Epidermal melanocyte (primary cell): ENCODE results near the gene MIPOL1.
"Not testable (repeated sequence)": the region's sequence is repeated elsewhere in the genome, so short reads cannot be mapped to it uniquely, and the experiment has no call there.

Source experiments
- DNase-seq: peaks from one replicate; pipeline ENCODE4 v3.0.0; 2011; ENCODE audit warnings: low spot score; ENCODE audit not compliant: insufficient read length

Gene MIPOL1, protein sequence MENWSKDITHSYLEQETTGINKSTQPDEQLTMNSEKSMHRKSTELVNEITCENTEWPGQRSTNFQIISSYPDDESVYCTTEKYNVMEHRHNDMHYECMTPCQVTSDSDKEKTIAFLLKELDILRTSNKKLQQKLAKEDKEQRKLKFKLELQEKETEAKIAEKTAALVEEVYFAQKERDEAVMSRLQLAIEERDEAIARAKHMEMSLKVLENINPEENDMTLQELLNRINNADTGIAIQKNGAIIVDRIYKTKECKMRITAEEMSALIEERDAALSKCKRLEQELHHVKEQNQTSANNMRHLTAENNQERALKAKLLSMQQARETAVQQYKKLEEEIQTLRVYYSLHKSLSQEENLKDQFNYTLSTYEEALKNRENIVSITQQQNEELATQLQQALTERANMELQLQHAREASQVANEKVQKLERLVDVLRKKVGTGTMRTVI

GRCh38 chr14:37197421-37198272 is at the start of gene MIPOL1:
MIPOL1 (plus strand) TSS chr14:37197937; CDS start chr14:37247889, 49,952 bp downstream.
- peak; percentile 83 for DNase-seq

DNA sequence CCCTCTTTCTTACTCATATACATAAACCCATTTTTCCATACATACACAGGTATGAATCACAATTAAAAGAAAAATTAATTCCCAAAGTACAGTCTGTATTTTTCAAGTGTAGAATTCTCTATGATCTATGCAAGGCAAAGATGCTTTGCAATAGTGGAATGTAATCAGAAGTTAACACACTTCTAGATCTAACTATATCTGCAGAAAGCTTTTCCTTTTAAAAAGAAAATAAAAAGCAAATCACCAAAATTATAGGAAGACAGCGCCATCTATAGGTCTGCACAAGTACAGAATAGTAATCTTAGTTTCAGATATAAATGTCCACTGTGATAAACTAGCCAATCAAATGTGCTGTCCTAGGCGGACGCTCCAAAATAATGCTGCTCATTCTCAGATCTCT is 47.3 kb upstream of the MIPOL1 start:
- DNase-seq = no peak

DNA sequence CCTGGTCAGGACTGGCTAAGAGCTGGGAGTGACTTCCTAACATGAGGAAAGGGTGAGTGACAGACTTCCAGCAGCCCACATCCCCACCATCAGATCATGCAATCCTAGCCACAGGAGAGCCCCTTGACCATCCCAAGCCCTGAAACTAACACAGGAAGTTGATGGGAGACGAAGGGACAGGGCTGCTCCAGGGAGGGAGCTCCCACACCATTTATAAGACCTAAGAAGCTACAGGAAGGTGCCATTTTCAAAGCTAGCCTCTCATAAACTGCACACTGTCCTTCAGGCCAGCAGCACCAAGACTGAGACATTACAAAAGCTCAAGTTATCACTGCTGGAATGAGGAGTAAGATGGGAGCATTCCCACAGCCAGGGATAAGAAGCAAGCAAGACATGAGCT is 44.7 kb upstream of the MIPOL1 start:
- DNase-seq = no peak

- DNase-seq = no peak
These were observed 44.3 kb upstream of the MIPOL1 start for GRCh38 chr14:37153483-37153882.

- no peak for DNase-seq
These were observed 39.8 kb upstream of the MIPOL1 start for GRCh38 chr14:37157987-37158386.

GRCh38 chr14:37162307-37162706 is 35.4 kb upstream of the MIPOL1 start:
- DNase-seq = not testable (repeated sequence)

GRCh38 chr14:37165794-37166193 is 31.9 kb upstream of the MIPOL1 start:
- DNase-seq = no peak

GRCh38 chr14:37167151-37168047 is 30.3 kb upstream of the MIPOL1 start:
- no peak for DNase-seq

- DNase-seq = no peak
These were observed 29.0 kb upstream of the MIPOL1 start for GRCh38 chr14:37168721-37169120.

DNA sequence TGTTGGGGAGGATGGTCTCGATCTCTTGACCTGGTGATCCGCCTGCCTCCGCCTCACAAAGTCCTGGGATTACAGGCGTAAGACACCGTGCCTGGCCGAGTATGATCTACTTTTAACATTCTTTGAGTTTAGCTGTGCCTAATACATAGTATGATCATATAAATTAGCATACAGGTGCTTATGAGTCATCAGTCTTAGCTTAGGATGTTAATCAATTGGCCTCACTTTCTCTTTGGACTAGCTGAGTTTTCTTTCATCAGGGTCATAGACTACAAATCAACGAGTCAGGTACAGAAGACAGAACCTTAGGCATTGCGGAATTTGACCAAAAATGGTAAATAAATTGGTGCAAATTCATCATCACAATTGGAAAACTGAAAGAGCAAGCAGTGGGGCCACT is 27.5 kb upstream of the MIPOL1 start:
- no peak for DNase-seq

GRCh38 chr14:37170993-37171392 is 26.7 kb upstream of the MIPOL1 start:
- DNase-seq = no peak

DNA sequence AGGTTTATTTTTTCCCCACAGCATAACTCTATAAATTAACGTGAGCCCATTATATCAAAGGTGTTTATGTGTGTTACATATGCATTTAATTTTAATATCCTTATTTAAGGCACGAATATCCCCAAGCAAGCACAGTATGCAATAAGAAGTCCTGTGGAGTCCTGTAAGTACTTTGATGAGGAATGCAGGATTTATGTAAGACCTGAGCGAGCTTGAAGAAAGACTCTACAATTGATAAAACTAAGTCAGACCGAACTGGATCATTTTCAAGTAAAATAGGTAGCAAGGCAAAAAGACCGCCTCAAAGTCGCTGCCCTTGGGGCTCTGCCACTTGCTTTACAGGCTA is 26.1 kb upstream of the MIPOL1 start:
- no peak for DNase-seq

DNA sequence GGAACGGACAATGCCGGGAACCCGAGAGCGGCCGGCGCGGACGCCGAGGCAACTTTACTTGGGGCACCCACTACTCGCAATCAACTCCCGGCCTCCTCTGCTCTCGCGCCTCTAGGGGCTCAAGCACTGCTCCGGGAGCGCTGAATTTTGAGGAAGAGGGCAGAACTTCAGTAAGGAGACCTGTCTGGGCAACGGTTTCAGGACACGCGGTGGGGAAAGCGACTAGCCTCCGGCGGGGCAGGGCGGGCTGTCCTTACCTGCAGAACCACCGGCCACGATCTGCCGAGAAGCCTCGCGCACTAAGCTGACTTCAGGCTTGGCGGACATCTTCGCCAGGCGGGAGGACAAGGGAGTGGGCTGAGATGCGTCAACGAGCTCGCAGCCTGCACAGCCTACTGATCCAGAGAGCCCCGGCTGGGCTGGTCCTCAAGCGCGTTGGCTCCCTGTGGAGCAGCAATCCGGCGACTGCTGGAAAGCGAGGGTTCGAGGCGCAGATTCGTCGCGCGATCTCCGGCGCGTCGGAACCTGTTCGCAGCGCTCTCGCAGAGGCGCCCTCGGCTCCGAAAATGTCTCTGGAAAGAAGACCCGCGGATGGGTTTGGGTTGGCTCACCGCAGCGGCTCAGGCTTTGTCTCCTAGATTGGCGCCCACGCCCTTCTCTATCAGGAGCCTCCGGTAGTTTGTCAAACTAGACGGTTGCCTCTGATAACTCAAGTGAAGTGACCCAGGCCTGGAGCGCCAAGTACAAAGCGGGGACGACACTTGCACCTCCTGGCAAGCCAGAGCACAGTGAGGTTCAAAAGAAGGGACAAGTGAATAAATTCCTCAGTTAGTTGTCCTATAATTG is 25.5 kb upstream of the MIPOL1 start, which contains the start of gene SLC25A21:
SLC25A21 (minus strand) TSS at position 583 of the 846 bp plus-strand sequence.
- DNase-seq = peak; percentile 54

- DNase-seq = no peak
These were observed 24.7 kb upstream of the MIPOL1 start for GRCh38 chr14:37172936-37173614.

GRCh38 chr14:37179896-37180502 is 17.7 kb upstream of the MIPOL1 start:
- DNase-seq = no peak

DNA sequence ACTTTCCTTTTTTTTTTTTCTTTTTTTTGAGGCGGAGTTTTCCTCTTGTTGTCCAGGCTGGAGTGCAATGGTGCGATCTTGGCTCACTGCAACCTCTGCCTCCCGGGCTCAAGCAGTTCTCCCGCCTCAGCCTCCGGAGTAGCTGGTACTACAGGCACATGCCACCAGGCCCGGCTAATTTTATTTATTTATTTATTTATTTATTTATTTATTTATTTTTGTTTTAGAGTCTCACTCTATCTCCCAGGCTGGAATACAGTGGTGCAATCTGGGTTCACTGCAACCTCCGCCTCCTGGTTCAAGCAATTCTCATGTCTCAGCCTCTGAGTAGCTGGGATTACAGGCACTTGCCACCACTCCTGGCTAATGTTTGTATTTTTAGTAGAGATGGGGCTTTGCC is 16.9 kb upstream of the MIPOL1 start:
- not testable (repeated sequence) for DNase-seq

DNA sequence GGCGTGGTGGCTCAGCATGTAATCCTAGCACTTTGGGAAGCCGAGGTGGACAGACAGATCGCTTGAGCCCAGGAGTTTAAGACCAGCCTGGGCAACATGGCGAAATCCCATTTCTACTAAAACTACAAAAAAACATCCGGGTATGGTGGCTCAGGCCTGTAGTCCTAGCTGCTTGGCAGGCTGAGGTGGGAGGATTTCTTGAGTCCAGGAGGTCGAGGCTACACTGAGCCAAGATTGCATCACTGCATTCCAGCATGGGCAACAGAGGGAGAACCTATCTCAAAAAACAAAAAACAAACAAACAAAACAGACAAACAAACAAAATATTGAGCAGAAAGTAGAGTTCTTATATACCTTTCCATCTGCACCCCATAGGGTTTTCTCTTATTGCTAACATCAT is 16.3 kb upstream of the MIPOL1 start:
- DNase-seq = no peak

GRCh38 chr14:37184520-37184919 is 13.2 kb upstream of the MIPOL1 start:
- not testable (repeated sequence) for DNase-seq

GRCh38 chr14:37185670-37186069 is 12.1 kb upstream of the MIPOL1 start:
- DNase-seq = no peak
